H1 (cell line): ENCODE measurements around the gene SWT1. TPM values are rescaled to one million over a fixed set of nuclear protein-coding genes. Genes with fewer than 3 reads are reported as not detected.

Experiments used
- NANOG ChIP-seq: IDR thresholded peaks from 2 replicates; pipeline ENCODE4 v1.6.1; 2011; ENCODE audit warnings: low read length, low read depth, mild to moderate bottlenecking, inconsistent platforms; ENCODE audit not compliant: insufficient read depth, poor library complexity, severe bottlenecking
- RAD21 ChIP-seq, 2 experiments: IDR thresholded peaks in 1 of 2; conservative IDR thresholded peaks in 1 of 2; 2 replicates each; pipeline ENCODE4 v1.6.1; 2011; ENCODE audit warnings: low read depth in 2 of 2, low read length in 2 of 2, improper control_type of control experiment in 1 of 2, inconsistent platforms in 1 of 2, mild to moderate bottlenecking in 1 of 2, moderate library complexity in 1 of 2
- SIX5 ChIP-seq: IDR thresholded peaks from 2 replicates; pipeline ENCODE4 v1.6.1; 2011; ENCODE audit warnings: mild to moderate bottlenecking, low read depth, low read length
- polyA plus RNA-seq, 7 experiments: library from polyadenylated mRNA; depleted of rRNA in 3 of 7; stranded (reverse) in 5 of 7; unstranded in 2 of 7; fragments of >200 nt in 5 of 7; fragments of 200-250 nt in 2 of 7; gene quantifications; 1 replicate in 5 of 7; 2 replicates in 1 of 7; 4 replicates in 1 of 7; pipeline versions ENCODE4 v1.2.1 to v1.2.3, GENCODE V29; 2011 to 2013; ENCODE audit warnings: missing spikeins in 2 of 7, mixed read lengths in 2 of 7
- total RNA-seq: library from RNA; stranded (reverse); fragmentation: NEBNext Ultra II Directional; extraction: Animal tissue kit (Norgen Biotek cat#: 25700); gene quantifications from 2 replicates; pipeline ENCODE4 v1.2.1, GENCODE V29; 2021
- TF ChIP-seq, protein P1 (sequence below), 3 experiments: IDR thresholded peaks; 1 replicate in 2 of 3; 2 replicates in 1 of 3; pipeline versions ENCODE4 v1.5.1 to v1.6.1; 2011; ENCODE audit warnings: low read length in 3 of 3, mild to moderate bottlenecking in 3 of 3, inconsistent platforms in 2 of 3, low read depth in 1 of 3, moderate library complexity in 1 of 3; ENCODE audit not compliant: insufficient read depth in 1 of 3; ENCODE audit errors: control extremely low read depth in 1 of 3
- TF ChIP-seq, protein P2 (sequence below): IDR thresholded peaks from 2 replicates; pipeline ENCODE4 v1.6.1; 2011; ENCODE audit warnings: low read depth, mild to moderate bottlenecking, low read length; ENCODE audit not compliant: insufficient read depth

Gene SWT1
- total and polyA plus RNA-seq, 2 of the 8 experiments (the other 6 are each of a cell fraction or from before 2014, with no cell fraction given), result 1.4 to 6.2 TPM

DNA sequence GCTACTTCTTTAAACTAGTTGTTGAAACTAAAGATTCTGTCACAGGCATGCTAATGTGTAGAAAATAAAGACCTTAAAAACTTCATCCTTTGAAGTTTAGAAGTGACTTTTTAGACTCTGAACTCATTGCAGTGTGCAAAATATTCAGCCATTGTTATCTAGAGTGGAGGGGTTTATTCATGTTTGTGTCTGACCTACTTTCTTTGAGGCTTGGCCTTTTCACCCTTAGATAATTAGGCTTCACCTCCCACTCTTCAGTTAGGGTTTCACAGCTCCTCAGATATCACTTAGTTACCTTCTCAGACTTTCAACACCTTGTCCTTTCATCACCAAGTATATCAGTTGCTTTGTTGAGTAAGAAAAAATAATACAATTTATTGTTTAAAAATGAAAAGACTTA, 84.2 kb downstream of the SWT1 start (continued):
- TF ChIP-seq NANOG (no peak), SIX5 (no peak), RAD21 (IDR thresholded peaks at IDR 0.05 in 1 of 2, conservative IDR thresholded peaks at IDR 0.05 in 1 of 2; ENCODE audit: low read depth in 2 of 2, low read length in 2 of 2) (no peak)
- TF ChIP-seq, protein P1, sequence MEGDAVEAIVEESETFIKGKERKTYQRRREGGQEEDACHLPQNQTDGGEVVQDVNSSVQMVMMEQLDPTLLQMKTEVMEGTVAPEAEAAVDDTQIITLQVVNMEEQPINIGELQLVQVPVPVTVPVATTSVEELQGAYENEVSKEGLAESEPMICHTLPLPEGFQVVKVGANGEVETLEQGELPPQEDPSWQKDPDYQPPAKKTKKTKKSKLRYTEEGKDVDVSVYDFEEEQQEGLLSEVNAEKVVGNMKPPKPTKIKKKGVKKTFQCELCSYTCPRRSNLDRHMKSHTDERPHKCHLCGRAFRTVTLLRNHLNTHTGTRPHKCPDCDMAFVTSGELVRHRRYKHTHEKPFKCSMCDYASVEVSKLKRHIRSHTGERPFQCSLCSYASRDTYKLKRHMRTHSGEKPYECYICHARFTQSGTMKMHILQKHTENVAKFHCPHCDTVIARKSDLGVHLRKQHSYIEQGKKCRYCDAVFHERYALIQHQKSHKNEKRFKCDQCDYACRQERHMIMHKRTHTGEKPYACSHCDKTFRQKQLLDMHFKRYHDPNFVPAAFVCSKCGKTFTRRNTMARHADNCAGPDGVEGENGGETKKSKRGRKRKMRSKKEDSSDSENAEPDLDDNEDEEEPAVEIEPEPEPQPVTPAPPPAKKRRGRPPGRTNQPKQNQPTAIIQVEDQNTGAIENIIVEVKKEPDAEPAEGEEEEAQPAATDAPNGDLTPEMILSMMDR (IDR thresholded peaks at IDR 0.05; ENCODE audit: control extremely low read depth in 1 of 3, insufficient read depth in 1 of 3, low read depth in 1 of 3, low read length in 3 of 3), result no peak
- TF ChIP-seq, protein P2, sequence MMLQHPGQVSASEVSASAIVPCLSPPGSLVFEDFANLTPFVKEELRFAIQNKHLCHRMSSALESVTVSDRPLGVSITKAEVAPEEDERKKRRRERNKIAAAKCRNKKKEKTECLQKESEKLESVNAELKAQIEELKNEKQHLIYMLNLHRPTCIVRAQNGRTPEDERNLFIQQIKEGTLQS, result no peak
